ENCODE results near the gene MYCL.

Gene MYCL

DNA sequence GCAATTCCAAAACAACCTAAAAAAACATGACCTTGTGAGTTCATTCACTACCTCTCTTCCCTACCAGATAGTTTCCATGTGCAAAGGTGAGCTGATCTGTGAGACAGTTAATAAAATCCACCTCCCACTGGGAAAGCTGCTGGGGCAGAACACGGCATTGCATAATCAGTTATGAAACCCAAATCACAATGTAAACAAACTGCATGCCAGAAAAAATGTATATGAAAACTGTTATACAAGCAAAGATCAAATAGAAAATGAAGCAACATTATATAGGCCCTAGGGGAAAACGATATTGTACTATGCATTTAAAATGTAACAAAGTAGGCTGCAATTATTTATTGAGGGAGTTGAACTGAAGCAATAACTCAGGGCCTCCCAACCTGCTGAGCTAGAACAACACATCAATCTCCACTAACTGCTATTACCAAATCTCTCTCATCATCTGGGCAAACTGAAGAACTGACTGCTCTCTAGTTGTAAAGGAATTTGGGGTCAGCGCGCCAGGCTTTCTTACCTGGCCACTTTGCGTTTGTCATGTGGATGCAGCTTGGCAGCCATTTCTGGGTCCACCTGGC, 49.4 kb downstream of the MYCL start (continued):
- TF ChIP-seq, protein P1, sequence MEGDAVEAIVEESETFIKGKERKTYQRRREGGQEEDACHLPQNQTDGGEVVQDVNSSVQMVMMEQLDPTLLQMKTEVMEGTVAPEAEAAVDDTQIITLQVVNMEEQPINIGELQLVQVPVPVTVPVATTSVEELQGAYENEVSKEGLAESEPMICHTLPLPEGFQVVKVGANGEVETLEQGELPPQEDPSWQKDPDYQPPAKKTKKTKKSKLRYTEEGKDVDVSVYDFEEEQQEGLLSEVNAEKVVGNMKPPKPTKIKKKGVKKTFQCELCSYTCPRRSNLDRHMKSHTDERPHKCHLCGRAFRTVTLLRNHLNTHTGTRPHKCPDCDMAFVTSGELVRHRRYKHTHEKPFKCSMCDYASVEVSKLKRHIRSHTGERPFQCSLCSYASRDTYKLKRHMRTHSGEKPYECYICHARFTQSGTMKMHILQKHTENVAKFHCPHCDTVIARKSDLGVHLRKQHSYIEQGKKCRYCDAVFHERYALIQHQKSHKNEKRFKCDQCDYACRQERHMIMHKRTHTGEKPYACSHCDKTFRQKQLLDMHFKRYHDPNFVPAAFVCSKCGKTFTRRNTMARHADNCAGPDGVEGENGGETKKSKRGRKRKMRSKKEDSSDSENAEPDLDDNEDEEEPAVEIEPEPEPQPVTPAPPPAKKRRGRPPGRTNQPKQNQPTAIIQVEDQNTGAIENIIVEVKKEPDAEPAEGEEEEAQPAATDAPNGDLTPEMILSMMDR (tag by site-specific recombination; IDR thresholded peaks at IDR 0.05), result no peak
- TF ChIP-seq ZNF768 (tag by site-specific recombination; IDR thresholded peaks at IDR 0.05) (no peak), ZSCAN23 (tag by site-specific recombination; IDR thresholded peaks at IDR 0.05) (no peak), ZBTB7A (tag by site-specific recombination; IDR thresholded peaks at IDR 0.05; ENCODE audit: low read depth) (no peak), ZNF10 (tag by site-specific recombination; IDR thresholded peaks at IDR 0.05) (no peak), ZNF670 (tag by site-specific recombination; IDR thresholded peaks at IDR 0.05; ENCODE audit: low read depth) (no peak; the same call in 1 of the 2 replicates), SP3 (tag by site-specific recombination; IDR thresholded peaks at IDR 0.05) (no peak), ZNF24 (tag by site-specific recombination; IDR thresholded peaks at IDR 0.05) (peak; percentile 94), WT1 (tag by site-specific recombination; IDR thresholded peaks at IDR 0.05) (peak; percentile 87), ZNF426 (tag by site-specific recombination; IDR thresholded peaks at IDR 0.05) (no peak), ZNF664 (tag by site-specific recombination; IDR thresholded peaks at IDR 0.05) (0 out of 2 replicates have a peak, but pooled peaks have one; percentile 5), ZFP41 (tag by site-specific recombination; IDR thresholded peaks at IDR 0.05; ENCODE audit: borderline replicate concordance) (no peak), ZNF624 (tag by site-specific recombination; IDR thresholded peaks at IDR 0.05) (no peak), ZNF658 (tag by site-specific recombination; IDR thresholded peaks at IDR 0.05) (no peak), REPIN1 (tag by site-specific recombination; IDR thresholded peaks at IDR 0.05; ENCODE audit: low read depth) (no peak)
- TF ChIP-seq, protein P2, sequence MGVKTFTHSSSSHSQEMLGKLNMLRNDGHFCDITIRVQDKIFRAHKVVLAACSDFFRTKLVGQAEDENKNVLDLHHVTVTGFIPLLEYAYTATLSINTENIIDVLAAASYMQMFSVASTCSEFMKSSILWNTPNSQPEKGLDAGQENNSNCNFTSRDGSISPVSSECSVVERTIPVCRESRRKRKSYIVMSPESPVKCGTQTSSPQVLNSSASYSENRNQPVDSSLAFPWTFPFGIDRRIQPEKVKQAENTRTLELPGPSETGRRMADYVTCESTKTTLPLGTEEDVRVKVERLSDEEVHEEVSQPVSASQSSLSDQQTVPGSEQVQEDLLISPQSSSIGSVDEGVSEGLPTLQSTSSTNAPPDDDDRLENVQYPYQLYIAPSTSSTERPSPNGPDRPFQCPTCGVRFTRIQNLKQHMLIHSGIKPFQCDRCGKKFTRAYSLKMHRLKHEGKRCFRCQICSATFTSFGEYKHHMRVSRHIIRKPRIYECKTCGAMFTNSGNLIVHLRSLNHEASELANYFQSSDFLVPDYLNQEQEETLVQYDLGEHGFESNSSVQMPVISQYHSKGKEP (tag by site-specific recombination; IDR thresholded peaks at IDR 0.05), result peak; percentile 73; the same call in 1 of the 2 replicates
- TF ChIP-seq, protein P3, sequence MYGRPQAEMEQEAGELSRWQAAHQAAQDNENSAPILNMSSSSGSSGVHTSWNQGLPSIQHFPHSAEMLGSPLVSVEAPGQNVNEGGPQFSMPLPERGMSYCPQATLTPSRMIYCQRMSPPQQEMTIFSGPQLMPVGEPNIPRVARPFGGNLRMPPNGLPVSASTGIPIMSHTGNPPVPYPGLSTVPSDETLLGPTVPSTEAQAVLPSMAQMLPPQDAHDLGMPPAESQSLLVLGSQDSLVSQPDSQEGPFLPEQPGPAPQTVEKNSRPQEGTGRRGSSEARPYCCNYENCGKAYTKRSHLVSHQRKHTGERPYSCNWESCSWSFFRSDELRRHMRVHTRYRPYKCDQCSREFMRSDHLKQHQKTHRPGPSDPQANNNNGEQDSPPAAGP (tag by site-specific recombination; IDR thresholded peaks at IDR 0.05), result no peak

DNA sequence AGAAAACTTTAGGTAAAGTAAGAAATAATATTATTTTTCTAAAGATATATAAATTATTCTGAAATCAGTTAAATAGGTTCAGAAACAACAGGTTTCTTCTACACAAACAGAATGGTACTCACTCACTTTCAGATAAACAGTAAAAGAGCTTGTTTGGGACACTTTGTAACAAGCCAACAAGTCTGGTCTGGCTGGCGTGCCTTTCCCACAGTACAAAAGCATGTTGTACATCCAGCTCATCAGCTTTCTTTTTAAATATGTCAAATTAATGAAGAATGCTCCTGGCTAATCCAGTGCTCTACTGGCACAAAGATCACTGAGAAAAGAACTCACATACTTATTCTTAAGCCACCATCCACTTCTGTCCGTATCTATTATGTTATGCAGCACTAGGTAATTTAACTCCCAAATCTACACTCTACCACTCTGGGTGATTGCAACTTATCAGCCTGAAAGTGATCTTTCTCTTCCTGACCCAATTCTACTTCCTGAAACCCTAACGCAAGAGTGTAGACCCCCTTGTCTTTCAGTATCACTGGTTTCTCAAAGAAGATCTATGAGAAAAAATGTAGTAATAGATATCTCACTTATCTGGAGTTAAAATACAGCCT, 51.0 kb downstream of the MYCL start:
- H3K27ac ChIP-seq (ENCODE audit: extremely low read depth, low read depth, low read length), result no peak overlapping the region
- peaks cover 31% of the 10 kb centered on the region for H3K4me1 ChIP-seq (ENCODE audit: control insufficient read depth, insufficient read depth, low read length)
- no peaks in the 10 kb centered on the region for H3K9me3 ChIP-seq (ENCODE audit: control insufficient read depth, insufficient read depth, low read depth, low read length)
- peaks cover 3 to 58% of the 10 kb centered on the region in 2 experiments; a peak in 2 of 3 replicates for H3K36me3 ChIP-seq (ENCODE audit: control insufficient read depth in 2 of 2, insufficient read depth in 1 of 2, low read length in 2 of 2)
- POLR2A ChIA-PET, result no interaction called here
- CTCF ChIA-PET, result interaction anchor here (0.7 kb wide), 2 partner anchors 40 to 240 kb away, joined by 3 read pairs; no protein-coding TSS in a partner anchor
- TF ChIP-seq ZBTB17 (tag by site-specific recombination; IDR thresholded peaks at IDR 0.05) (peak; percentile 96), ZNF23 (tag by site-specific recombination; IDR thresholded peaks at IDR 0.05; ENCODE audit: borderline replicate concordance) (no peak), ZNF664 (tag by site-specific recombination; IDR thresholded peaks at IDR 0.05) (peak; percentile 55; the same call in 1 of the 2 replicates), ZNF600 (tag by site-specific recombination; IDR thresholded peaks at IDR 0.05) (peak; percentile 83)
- H3K4me3 ChIP-seq (ENCODE audit: low read depth, low read length), result no peak overlapping the region

Data from HEK293 (cell line).